ENCODE measurements around the gene BRD7. TPM values are rescaled to one million over a fixed set of nuclear protein-coding genes. Genes with fewer than 3 reads are reported as not detected.

The BRD7 gene
- total RNA-seq, 2 donors from 2014 or later: 56.9 to 63.5 TPM

DNA sequence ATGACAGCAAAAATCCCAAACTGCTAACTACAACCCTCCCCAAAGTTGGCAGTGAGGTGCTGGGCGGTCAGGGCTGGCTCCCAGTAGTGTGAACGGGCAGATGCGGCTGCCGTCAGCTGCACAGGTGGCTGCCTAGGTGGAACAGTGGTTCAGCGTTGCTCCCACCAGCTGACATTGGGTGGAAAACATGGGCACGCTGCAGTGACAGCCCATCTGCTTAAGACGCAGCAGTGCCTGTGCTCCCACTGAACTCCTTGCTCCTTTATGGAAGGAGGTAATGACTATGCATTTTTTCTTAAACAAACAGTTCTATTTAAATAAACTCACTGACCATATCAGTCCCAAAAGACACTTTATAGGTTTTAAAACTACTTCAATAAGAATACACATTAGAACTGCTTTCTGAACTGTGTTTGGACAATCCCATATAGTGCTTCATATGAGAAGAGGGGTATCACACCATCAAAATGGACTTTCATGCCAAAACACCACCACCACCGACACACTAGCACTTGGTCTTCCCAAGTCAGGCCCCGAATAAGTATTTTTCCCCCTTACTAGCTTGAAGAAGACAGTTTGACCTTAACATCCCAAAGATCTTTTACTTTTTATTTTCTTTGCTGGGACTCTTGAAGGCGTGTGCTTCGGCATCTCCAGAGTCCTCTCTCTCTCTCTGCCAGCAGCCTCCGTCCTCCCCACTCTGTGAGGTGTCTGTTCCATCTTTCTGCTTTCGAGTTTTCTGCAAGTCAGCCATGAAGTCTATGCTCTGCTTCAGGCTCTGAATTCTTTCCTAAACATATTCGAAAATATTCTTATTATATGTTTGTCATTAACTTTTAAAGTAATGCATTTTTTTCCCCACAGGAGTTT, 34.4 kb downstream of the BRD7 start:
- Histone ChIP-seq H3K27ac (peak overlapping the region; percentile 6 to 77), H3K36me3 (no peaks in the 10 kb centered on the region), H3K27me3 (replicated peaks; ENCODE audit: insufficient read depth) (no peaks in the 10 kb centered on the region), H3K9me3 (no peaks in the 10 kb centered on the region), H3K4me3 (no peak overlapping the region), H3K4me1 (ENCODE audit: control insufficient read depth in 1 of 2, low read depth in 2 of 2) (peaks cover 18 to 89% of the 10 kb centered on the region in 2 donors)
- DNase-seq (ENCODE audit: low spot score) (no peak), ATAC-seq (ENCODE audit: insufficient number of reproducible peaks, low FRiP score, low read depth) (no peak)
- TF ChIP-seq, protein P1, sequence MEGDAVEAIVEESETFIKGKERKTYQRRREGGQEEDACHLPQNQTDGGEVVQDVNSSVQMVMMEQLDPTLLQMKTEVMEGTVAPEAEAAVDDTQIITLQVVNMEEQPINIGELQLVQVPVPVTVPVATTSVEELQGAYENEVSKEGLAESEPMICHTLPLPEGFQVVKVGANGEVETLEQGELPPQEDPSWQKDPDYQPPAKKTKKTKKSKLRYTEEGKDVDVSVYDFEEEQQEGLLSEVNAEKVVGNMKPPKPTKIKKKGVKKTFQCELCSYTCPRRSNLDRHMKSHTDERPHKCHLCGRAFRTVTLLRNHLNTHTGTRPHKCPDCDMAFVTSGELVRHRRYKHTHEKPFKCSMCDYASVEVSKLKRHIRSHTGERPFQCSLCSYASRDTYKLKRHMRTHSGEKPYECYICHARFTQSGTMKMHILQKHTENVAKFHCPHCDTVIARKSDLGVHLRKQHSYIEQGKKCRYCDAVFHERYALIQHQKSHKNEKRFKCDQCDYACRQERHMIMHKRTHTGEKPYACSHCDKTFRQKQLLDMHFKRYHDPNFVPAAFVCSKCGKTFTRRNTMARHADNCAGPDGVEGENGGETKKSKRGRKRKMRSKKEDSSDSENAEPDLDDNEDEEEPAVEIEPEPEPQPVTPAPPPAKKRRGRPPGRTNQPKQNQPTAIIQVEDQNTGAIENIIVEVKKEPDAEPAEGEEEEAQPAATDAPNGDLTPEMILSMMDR (IDR thresholded peaks at IDR 0.05): no peak

DNA sequence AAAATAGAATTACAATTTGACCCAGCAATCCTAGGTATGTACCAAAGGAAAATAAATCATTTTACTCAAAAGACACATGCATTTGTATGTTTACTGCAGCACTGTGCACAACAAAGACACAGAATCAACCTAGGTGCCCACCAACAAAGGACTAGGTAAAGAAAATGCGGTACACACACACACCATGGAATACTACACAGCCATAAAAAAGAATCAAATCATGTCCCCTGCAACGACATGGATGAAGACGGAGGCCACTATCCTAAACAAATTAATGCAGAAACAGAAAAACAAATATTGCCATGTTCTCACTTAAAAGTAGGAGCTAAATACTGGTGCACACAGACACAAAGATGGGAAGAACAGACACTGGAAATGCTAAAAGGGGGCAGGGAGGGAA, 36.2 kb downstream of the BRD7 start:
- H3K27me3 ChIP-seq (replicated peaks; ENCODE audit: insufficient read depth): no peaks in the 10 kb centered on the region
- TF ChIP-seq, protein P1 (IDR thresholded peaks at IDR 0.05): no peak
- peak overlapping the region in 1 of 2 donors; percentile 6 for H3K27ac ChIP-seq
- H3K4me1 ChIP-seq (ENCODE audit: control insufficient read depth in 1 of 2, low read depth in 2 of 2): peaks cover 7 to 75% of the 10 kb centered on the region in 2 donors
- DNase-seq (ENCODE audit: low spot score): no peak
- H3K9me3 ChIP-seq: no peaks in the 10 kb centered on the region
- H3K36me3 ChIP-seq: peaks cover 3% of the 10 kb centered on the region
- no peak for ATAC-seq (ENCODE audit: insufficient number of reproducible peaks, low FRiP score, low read depth)
- no peak overlapping the region for H3K4me3 ChIP-seq

DNA sequence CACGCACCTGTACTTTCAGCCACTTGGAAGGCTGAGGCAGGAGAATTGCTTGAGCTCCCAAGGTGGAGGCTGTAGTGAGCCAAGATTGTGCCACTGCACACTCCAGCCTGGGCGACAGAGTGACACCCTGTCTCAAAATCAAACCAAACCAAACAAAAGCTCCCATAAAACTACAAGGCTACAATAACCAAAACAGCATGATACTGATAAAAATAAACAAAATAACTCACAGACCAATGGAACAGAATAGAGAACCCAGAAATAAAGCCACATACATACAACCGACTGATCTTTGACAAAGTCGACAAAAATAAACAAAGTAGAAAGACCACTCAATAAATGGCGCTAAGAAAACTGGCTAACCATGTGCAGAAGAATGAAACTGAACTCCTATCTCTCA, 37.2 kb downstream of the BRD7 start:
- no peak for DNase-seq (ENCODE audit: low spot score)
- TF ChIP-seq, protein P1 (IDR thresholded peaks at IDR 0.05): no peak
- ATAC-seq (ENCODE audit: insufficient number of reproducible peaks, low FRiP score, low read depth): no peak
- H3K27me3 ChIP-seq (replicated peaks; ENCODE audit: insufficient read depth): no peaks in the 10 kb centered on the region
- peaks cover 3% of the 10 kb centered on the region for H3K36me3 ChIP-seq
- no peaks in the 10 kb centered on the region for H3K9me3 ChIP-seq
- no peak overlapping the region for H3K4me3 ChIP-seq
- H3K4me1 ChIP-seq (ENCODE audit: control insufficient read depth in 1 of 2, low read depth in 2 of 2): peaks cover 6 to 66% of the 10 kb centered on the region in 2 donors
- H3K27ac ChIP-seq: peak overlapping the region; percentile 45 to 56

DNA sequence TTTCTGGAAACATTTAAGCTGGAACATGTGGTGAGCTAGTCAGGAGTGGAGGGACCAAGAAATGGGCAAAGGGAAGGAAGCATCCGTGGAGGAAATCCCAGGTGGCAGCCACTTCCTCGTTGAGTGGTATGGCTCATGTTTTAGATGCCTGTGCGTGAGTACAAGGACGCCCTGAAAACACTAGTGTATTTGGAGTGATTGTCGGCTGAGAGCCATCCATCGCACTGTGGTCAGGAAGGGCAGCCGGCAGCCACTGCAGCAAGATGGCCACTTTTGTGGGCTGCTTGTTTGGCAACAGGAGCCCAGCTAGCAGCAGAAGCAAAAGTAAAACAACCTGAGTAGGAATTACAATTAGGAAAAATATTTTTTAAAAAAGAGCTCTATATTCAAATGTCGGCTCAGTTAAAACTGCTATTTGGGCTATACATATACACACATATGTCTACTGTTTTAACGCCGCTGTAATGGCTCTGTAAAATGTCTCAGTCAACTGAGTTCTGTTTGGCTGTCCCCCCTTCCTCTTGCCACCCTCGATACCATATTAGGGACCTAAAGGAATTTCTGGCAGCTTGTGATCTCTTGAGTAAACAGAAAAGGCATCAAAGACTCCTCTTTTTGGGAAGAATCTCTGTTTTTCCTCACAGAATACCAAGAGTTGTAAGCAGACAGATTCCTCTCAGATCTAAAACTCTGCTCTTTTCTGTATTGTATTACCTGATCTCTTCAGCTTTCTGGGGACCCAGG, 39.2 kb downstream of the BRD7 start:
- TF ChIP-seq, protein P1 (IDR thresholded peaks at IDR 0.05): no peak
- H3K27ac ChIP-seq: peak overlapping the region; percentile 15 to 29
- no peak for DNase-seq (ENCODE audit: low spot score)
- H3K36me3 ChIP-seq: peaks cover 11% of the 10 kb centered on the region
- no peaks in the 10 kb centered on the region for H3K27me3 ChIP-seq (replicated peaks; ENCODE audit: insufficient read depth)
- no peaks in the 10 kb centered on the region for H3K9me3 ChIP-seq
- no peak overlapping the region for H3K4me3 ChIP-seq
- H3K4me1 ChIP-seq (ENCODE audit: control insufficient read depth in 1 of 2, low read depth in 2 of 2): peaks cover 6 to 51% of the 10 kb centered on the region in 2 donors
- ATAC-seq (ENCODE audit: insufficient number of reproducible peaks, low FRiP score, low read depth): no peak

DNA sequence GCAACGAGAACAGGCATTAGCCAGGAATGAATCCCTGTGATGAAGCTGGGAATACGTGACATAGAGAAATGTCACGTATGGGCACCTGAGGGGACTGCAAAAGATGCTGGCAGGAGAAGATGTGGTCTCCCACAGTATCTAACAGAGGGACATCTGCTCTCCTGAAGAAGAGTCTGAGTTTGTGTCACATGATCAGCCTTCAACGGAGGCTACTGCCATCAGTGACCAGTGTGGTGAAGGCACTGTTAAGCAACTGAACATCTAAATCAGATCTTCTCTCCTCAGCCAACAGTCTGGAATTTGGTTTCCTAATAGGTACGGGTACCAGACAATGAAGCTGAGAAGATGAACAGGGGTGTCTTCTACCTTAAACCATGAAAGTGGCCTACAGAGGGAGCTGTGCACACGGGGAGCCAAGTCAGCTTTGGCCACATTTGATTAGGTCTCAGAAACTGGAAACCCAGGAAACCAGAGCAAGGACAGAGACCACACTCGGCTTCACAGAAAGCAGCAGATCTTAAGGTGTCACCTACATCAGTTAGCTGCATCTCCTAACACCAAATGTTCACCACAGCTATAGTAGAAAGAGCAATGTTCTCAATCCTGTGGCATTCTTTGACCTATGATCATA, 41.8 kb downstream of the BRD7 start:
- TF ChIP-seq, protein P1 (IDR thresholded peaks at IDR 0.05): peak; percentile 58
- Histone ChIP-seq H3K4me1 (ENCODE audit: control insufficient read depth in 1 of 2, low read depth in 2 of 2) (peaks cover 0 to 26% of the 10 kb centered on the region in 2 donors), H3K9me3 (no peaks in the 10 kb centered on the region), H3K4me3 (no peak overlapping the region), H3K27ac (no peak overlapping the region), H3K36me3 (peaks cover 20% of the 10 kb centered on the region), H3K27me3 (replicated peaks; ENCODE audit: insufficient read depth) (no peaks in the 10 kb centered on the region)
- DNase-seq (ENCODE audit: low spot score) (no peak), ATAC-seq (ENCODE audit: insufficient number of reproducible peaks, low FRiP score, low read depth) (no peak)
